HG03095 (cell line): ENCODE data around the gene SRRM2.

Source experiments
- ATAC-seq: cut with Tn5 transposase; IDR thresholded peaks from one replicate; pipeline ENCODE4 v1.9.1; 2021; ENCODE audit warnings: moderate library complexity; ENCODE audit not compliant: unreplicated experiment

SRRM2 gene

GRCh38 chr16:2713985-2714774, 38.3 kb upstream of the SRRM2 start:
- no peak for ATAC-seq

GRCh38 chr16:2715064-2715463, 37.4 kb upstream of the SRRM2 start:
- ATAC-seq = no peak

GRCh38 chr16:2715519-2715918, 36.9 kb upstream of the SRRM2 start:
- ATAC-seq = no peak

GRCh38 chr16:2715966-2716885, 36.2 kb upstream of the SRRM2 start:
- ATAC-seq = no peak

DNA sequence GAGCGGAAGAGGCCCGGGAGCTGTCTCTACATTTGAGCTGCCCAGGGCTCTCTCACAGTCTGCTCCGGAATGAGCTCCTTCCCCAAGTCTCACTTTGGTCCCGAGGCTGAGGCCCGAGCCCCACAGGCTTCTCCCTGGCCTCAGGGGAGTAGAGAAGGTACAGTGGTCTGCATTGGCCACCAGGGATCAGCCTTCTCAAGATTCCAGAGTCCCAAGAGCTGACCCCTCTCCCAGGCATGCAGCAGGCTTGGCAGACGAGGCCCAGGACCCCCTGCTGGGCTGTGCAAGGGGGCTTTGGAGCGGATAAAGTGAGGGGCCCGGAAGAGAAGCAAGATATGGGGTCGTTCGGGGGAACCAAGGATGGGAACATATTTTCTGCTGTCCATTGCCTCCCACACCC, 35.5 kb upstream of the SRRM2 start:
- no peak for ATAC-seq

DNA sequence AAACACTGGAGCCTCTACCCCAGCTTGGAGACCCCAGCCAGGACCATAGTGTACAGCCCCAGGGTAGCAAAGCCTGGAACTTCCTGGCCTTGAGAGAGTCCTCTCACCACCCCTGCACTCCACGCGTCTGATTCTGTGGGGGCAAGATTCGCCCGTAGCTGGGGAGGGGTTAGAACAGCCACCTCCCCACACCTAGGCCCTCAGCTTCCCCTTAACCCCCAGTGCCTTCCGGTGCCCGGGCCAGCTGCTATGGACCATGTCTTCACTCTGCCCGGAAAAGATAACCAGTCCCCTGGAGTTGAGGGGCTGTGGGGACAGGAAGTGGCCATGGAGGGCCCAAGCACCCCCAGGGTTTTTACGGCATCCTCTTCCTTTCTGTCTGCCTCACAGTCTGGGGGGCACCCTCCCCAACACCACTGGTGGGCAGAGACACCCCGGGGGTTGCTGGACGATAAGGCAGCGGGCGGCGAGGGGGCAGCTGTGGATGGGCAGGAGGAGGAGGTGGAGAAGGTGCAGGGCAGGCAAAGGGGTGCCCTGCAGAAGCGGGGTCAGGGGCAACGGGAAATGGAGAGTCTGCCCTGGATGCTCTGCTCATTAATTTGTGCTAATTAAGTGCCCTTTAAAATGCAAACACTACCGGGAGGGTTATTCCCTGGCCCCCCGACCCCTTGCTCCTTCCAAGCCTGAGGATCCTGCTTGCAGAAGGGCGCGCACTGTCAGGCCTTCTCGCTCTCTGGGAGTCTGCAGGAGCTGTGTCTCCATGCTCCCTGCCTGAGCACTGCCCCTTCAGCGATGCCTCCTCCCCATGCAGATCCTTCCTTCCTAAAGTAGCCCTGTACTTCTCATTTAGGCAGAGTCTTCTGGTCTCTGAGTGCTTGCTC, 34.8 kb upstream of the SRRM2 start:
- ATAC-seq = no peak

GRCh38 chr16:2719328-2720063, 32.9 kb upstream of the SRRM2 start:
- no peak for ATAC-seq

DNA sequence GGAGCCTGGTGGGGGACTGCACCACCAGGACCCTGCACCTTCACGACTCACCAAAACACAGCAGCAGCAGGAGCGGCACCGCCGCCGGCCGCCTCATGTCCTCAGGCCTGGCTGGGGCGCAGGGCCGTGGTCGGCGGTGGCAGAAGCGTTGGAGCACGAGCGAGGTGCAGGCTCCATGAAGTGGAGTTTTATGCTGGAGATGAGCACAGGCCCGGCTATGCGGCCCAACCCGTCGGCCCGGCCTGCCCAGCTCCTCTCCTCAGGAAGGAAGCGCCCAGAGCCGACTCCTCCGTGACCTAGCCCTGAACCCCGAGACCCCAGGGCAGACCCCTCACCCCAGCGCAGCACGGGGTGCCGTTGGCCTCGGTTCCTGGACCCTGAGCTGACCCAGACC, 32.4 kb upstream of the SRRM2 start, which contains the start of gene PRSS27:
Gene PRSS27 (minus strand): TSS at position 161 of the 394 bp plus-strand sequence. CDS start 64 bp downstream, at position 97.
- no peak for ATAC-seq

- ATAC-seq = peak; percentile 72
These were observed 31.5 kb upstream of the SRRM2 start for GRCh38 chr16:2720719-2721633.

GRCh38 chr16:2721634-2722173, 30.7 kb upstream of the SRRM2 start:
- ATAC-seq = peak; percentile 4

GRCh38 chr16:2724088-2724676, 28.3 kb upstream of the SRRM2 start:
- ATAC-seq = no peak

DNA sequence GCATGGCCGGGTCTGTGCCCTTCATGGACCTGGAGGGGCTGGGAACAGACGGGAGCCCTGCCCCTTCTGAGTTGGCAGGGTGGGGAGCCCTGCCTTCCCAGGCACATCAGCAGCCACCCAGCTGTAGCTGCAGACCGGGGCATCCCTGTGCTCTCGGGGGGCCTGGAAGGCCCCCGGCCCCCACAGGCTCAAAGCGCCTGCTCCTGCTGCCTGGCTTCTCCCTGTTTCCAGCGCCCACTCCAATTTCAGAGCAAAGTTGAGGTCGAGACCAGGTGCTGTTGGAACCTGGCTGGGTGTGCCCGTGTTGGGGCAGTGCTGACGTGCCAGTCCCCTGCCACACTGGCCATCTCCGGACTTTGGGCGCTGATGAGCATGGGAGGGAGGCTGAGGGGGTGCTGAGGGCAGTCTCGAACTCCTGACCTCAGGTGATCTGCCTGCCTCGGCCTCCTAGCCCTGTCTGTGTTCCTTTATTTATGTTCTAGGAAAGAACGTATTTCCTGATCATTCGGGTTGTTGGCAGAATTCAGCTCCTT, 27.6 kb upstream of the SRRM2 start:
- ATAC-seq = no peak

GRCh38 chr16:2726923-2727322, 25.5 kb upstream of the SRRM2 start:
- ATAC-seq = no peak

DNA sequence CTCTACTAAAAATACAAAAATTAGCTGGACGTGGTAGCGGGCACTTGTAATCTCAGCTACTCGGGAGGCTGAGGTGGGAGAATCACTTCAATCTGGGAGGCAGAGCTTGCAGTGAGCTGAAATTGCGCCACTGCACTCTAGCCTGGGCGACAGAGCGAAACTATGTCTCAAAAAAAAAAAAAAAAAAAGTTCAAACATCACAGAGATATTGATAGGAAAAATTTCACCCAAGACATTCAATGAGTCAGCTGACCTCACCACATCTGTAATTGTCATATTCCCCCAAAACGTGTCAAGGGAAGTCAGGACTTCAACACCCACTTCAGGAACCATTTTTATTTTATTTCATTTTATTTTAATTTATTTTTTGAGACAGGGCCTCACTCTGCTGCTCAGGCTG, 24.4 kb upstream of the SRRM2 start:
- no peak for ATAC-seq

DNA sequence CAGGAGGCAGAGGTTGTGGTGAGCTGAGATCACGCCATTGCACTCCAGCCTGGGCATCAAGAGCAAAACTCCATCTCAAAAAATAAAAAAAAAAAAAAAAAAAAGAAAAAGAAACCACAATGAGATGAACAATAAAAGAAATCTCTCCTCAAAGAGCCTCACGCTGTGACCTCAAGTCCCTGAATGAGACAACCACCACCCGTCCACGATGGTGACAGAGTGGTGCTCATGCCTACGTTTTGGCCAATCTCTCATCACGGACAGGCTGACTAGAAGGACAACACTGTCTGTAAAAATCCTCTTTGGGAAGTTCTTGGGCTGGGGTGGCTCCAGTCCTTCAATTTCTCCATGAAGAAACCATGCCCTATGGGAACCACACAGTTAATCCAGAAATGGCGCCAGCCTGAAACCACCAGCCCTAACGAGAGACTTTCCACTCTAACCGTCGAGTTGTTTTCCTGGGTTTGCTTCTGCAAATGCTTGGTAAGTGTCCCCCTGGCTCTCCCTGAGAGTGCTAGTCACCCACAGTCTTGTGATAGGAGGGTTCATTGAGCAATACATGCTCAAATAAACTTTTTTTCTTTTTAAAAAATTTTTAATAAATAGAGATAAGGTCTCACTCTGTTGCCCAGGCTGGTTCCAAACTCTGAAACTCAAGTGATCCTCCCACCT, 17.5 kb upstream of the SRRM2 start:
- ATAC-seq = no peak

GRCh38 chr16:2736476-2737237, 15.8 kb upstream of the SRRM2 start:
- ATAC-seq = no peak

GRCh38 chr16:2737238-2737605, 15.2 kb upstream of the SRRM2 start:
- ATAC-seq = no peak
